Cardiac fibroblast (primary cell): ENCODE measurements around the gene NGEF.

Source experiments
- DNase-seq, 2 donors: peaks; one replicate each; pipeline versions ENCODE4 v3.0.0 to v3.0.0-alpha.2; 2010; ENCODE audit warnings: low read depth in 2 of 2
- H3K4me3 ChIP-seq, 2 donors: replicated peaks in 1 of 2; 1 replicate in 1 of 2; 2 replicates in 1 of 2; pipeline ENCODE4 v1.5.1; 2011; ENCODE audit warnings: low read depth in 2 of 2, low read length in 2 of 2, mild to moderate bottlenecking in 2 of 2, moderate library complexity in 1 of 2
- TF ChIP-seq, protein P1 (sequence below): IDR thresholded peaks from one replicate; pipeline ENCODE4 v1.5.1; 2011; ENCODE audit warnings: low read depth, mild to moderate bottlenecking, low read length, inconsistent platforms

The NGEF gene

DNA sequence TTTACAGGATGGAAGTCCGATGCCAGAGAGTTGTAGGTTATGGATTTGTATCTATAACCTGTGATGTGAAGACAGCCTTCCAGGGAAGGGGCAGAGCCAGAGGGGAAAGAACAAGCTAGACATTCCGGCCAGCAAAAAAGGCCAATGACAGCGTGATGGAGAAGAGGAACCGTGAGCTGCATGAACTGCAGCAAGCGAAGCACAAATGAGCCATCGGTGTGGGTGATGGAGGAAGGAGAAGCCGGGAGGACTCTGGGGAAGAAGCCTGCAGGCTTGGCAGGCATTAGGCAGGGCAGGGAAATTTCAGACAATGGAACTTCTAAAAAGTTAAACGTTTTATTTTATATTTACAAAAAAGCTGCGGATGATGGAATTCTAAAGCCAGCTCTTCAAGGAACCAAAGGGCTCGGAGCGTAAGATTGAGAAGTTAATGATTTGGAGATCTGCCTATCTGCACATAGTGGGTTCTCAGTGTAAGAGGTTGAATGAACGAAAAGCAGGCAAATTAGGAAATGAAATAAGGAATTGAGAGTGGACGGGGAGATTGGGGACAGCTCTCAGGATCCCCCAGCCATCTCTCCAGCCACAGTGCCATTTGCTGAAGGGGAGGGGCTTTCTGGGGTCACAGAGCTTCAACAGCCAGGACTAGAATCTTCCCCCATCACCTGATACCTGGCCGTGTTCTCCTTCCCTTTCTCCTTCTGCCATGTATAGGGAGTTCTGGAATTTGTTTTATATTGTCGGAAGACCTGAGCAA is 28.4 kb downstream of the NGEF start:
- DNase-seq = no peak
- TF ChIP-seq, protein P1, sequence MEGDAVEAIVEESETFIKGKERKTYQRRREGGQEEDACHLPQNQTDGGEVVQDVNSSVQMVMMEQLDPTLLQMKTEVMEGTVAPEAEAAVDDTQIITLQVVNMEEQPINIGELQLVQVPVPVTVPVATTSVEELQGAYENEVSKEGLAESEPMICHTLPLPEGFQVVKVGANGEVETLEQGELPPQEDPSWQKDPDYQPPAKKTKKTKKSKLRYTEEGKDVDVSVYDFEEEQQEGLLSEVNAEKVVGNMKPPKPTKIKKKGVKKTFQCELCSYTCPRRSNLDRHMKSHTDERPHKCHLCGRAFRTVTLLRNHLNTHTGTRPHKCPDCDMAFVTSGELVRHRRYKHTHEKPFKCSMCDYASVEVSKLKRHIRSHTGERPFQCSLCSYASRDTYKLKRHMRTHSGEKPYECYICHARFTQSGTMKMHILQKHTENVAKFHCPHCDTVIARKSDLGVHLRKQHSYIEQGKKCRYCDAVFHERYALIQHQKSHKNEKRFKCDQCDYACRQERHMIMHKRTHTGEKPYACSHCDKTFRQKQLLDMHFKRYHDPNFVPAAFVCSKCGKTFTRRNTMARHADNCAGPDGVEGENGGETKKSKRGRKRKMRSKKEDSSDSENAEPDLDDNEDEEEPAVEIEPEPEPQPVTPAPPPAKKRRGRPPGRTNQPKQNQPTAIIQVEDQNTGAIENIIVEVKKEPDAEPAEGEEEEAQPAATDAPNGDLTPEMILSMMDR = no peak
- no peak overlapping the region for H3K4me3 ChIP-seq

DNA sequence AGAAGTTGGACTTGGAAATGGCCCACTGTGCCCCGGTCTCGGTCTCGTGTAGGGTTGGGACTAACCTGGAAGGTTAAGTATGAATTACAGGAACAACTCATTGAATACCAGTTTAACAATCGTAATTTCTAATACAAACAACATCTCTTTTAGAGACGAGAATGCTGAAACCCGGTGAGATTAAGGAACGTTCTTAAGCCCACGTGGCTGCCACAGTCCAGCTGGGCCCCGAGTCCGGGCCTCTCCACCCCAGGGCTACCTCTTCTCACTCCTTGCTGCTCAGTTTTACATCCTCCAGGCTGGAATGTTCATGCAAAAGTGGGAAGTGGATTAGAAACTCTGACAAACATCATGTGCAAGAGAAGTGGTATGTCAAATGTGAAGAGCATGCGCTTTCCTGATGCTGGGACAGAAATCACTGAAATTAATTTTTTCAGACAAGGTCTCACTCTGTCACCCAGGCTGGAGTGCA is 29.4 kb downstream of the NGEF start:
- TF ChIP-seq, protein P1 = no peak
- DNase-seq = no peak
- H3K4me3 ChIP-seq = no peak overlapping the region

DNA sequence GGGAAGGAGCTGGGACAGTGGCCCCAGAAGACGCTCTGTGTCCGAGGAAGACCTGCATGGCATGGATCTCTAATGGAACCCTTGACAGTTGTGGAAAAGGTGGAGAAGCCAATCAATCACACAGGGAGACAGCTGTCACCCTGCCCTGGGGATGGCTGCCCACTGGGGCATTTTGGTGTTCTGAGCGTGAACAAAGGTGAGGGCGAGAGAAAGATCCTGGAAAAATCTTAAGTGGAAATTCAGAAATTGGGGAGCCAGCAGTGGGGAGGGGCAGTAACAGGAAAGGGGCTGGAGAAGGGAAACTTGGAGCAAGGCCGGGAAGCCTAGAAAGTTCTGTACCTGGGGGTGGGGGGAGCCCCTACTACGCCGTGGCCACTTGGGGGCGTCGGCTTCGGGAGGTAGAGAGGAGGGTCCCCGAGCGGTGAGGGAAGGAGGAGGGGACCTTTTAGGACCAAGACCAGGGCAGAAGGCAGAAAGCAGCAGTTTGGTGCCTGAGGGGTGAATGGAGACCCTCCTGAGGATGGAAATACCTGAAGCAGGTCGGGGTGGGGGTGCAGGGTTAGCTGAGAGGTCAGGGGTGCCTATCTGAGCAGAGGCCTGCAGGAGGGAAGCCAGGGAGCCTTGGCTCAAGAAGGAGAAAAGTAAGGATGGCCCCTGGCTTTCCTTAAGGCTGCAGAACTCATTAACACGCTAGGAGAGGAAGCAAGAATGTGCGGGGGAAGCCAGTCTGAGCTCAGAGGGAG is 30.0 kb downstream of the NGEF start:
- TF ChIP-seq, protein P1 = no peak
- no peak overlapping the region for H3K4me3 ChIP-seq
- DNase-seq = no peak

DNA sequence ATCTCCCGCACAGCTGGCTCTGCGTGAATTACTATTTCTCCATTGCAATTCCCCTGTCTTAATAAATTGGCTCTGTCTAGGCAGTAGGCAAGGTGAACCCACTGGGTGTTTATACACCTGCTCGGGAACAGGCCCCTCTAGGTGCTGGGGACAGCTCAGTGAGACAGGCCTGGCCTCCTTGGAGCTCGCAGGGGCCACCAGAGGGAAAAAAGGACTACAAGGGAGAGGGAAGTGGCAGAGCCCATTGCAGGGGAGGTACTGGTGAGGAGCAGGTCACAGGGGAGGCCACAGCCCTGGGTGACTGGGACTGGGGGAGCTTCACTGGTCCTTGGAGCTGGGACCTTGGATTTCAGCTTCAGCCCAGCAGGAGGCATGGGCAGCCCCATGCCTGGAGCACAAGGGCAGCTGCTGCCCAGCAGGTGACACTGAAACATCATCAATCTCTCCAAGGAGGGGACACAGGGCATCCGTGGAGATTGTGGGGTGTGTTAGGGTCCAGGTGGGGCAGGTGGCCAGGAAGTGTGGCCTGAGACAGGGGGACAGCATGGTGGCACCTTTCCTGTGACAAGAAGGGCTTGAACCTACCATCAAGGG is 31.2 kb downstream of the NGEF start:
- TF ChIP-seq, protein P1 = no peak
- no peak for DNase-seq
- no peak overlapping the region for H3K4me3 ChIP-seq

DNA sequence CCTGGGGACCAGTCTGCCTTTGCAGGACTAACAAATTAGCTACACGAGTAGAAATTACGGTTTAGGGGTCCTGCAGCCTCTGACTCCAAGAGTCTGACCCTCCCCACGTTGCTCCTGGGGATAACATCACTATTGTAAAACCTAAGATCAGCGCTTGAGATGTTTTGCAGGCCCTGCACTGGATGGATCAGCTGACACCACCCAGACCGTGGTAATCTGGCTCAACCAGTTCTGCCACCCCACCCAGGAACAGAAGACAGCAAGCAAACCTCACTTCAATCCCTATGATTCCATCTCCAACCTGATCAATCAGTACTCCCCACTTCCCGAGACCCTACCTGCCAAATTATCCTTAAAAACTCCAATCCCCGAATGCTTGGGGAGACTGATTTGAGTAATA is 31.7 kb downstream of the NGEF start:
- no peak overlapping the region for H3K4me3 ChIP-seq
- TF ChIP-seq, protein P1 = no peak
- no peak for DNase-seq

- TF ChIP-seq, protein P1 = no peak
- H3K4me3 ChIP-seq = no peak overlapping the region
- DNase-seq = peak in 1 of 2 donors; percentile 26
Measured at GRCh38 chr2:232980683-232981082, 32.4 kb downstream of the NGEF start.
